OCI-LY7 (cell line): ENCODE results near the gene OR10A3. TPM values are rescaled to one million over a fixed set of nuclear protein-coding genes. Genes with fewer than 3 reads are reported as not detected.
A peak's percentile ranks its signal among the peaks of the same experiment; 100 is the strongest.

ENCODE experiments used
- BruUV-seq: library from RNA; stranded (reverse); fragments of 400-500 nt; replicated peaks from 2 replicates; lab custom pipeline; 2021; lab: Mats Ljungman, UMichigan
- CTCF ChIA-PET: fragments of 300-600 bp; sonication (Branson Sonifier 250); formaldehyde crosslinking; loops from one replicate; lab custom pipeline; 2022; ENCODE audit warnings: antibody characterized with exemption; ENCODE audit not compliant: unreplicated experiment; lab: Charles Lee
- POLR2A ChIA-PET: fragments of 300-600 bp; sonication (Branson Sonifier 250); formaldehyde crosslinking; loops from one replicate; lab custom pipeline; 2022; ENCODE audit warnings: antibody characterized with exemption; lab: Charles Lee
- DNase-seq: peaks from one replicate; pipeline ENCODE4 v3.0.0-alpha.2; 2015; ENCODE audit warnings: low spot score
- H2AFZ ChIP-seq: fragments of 200-600 bp; sonication (generic), shearing (Covaris generic); 2 replicates; pipeline ENCODE4 v1.6.1; 2014; ENCODE audit warnings: mild to moderate bottlenecking, antibody characterized with exemption, low read length, moderate library complexity
- H3K27ac ChIP-seq: fragments of 200-600 bp; sonication (generic); 2 replicates; pipeline ENCODE4 v1.5.1; 2014; ENCODE audit warnings: mixed run types, low read depth, mild to moderate bottlenecking, moderate library complexity, low read length, inconsistent platforms; ENCODE audit not compliant: poor library complexity, severe bottlenecking
- H3K36me3 ChIP-seq: fragments of 200-600 bp; sonication (generic); 2 replicates; pipeline ENCODE4 v1.6.1; 2014; ENCODE audit warnings: mild to moderate bottlenecking, antibody characterized with exemption, low read length, moderate library complexity, mixed read lengths; ENCODE audit not compliant: insufficient read depth
- H3K4me1 ChIP-seq: fragments of 200-600 bp; sonication (generic); 2 replicates; pipeline ENCODE4 v1.5.1; 2014; ENCODE audit warnings: mild to moderate bottlenecking, low read length; ENCODE audit not compliant: insufficient read depth, poor library complexity, severe bottlenecking
- H3K4me2 ChIP-seq: fragments of 200-600 bp; sonication (generic); 2 replicates; pipeline ENCODE4 v1.6.1; 2014; ENCODE audit warnings: mild to moderate bottlenecking, low read length
- H3K4me3 ChIP-seq: fragments of 200-600 bp; sonication (generic); 2 replicates; pipeline ENCODE4 v1.5.1; 2014; ENCODE audit warnings: mild to moderate bottlenecking, low read depth, low read length; ENCODE audit not compliant: poor library complexity, severe bottlenecking
- H3K79me2 ChIP-seq: fragments of 200-600 bp; sonication (generic); 2 replicates; pipeline ENCODE4 v1.6.1; 2016; ENCODE audit warnings: low read depth, mild to moderate bottlenecking, low read length, moderate library complexity, mixed read lengths; ENCODE audit not compliant: insufficient read depth
- H3K9me2 ChIP-seq: fragments of 200-600 bp; sonication (generic); 2 replicates; pipeline ENCODE4 v1.6.1; 2016; ENCODE audit warnings: mild to moderate bottlenecking, low read length, mixed read lengths; ENCODE audit not compliant: insufficient read depth
- H3K9me3 ChIP-seq: fragments of 200-600 bp; sonication (generic); 2 replicates; pipeline ENCODE4 v1.6.1; 2014; ENCODE audit warnings: mild to moderate bottlenecking, mixed run types, low read length, mixed read lengths
- H4K20me1 ChIP-seq: fragments of 200-600 bp; sonication (generic); 2 replicates; pipeline ENCODE4 v1.6.1; 2014; ENCODE audit warnings: mild to moderate bottlenecking, antibody characterized with exemption, low read length, moderate library complexity, mixed read lengths; ENCODE audit not compliant: insufficient read depth
- CTCF ChIP-seq: fragments of 200-600 bp; sonication (generic); conservative IDR thresholded peaks from 2 replicates; pipeline ENCODE4 v1.5.1; 2014; ENCODE audit warnings: mild to moderate bottlenecking, antibody characterized with exemption, low read length, moderate library complexity, mixed read lengths
- EZH2phosphoT487 ChIP-seq: fragments of 200-600 bp; sonication (generic); IDR thresholded peaks from 2 replicates; pipeline ENCODE4 v1.6.1; 2018; ENCODE audit warnings: low read depth, borderline replicate concordance, mild to moderate bottlenecking, mixed run types, antibody characterized with exemption, low read length, moderate library complexity, mixed read lengths
- intact Hi-C: fragments of 100-400 bp; cut with micrococcal nuclease; formaldehyde crosslinking; loops from one replicate; pipeline ENCODE4 v1.10.0; 2022; ENCODE audit not compliant: unreplicated experiment
- total RNA-seq, 2 experiments: library from RNA; depleted of rRNA in 1 of 2; stranded (reverse); fragments of >200 nt in 1 of 2; shearing (Covaris generic) in 1 of 2; gene quantifications; 2 replicates each; pipeline ENCODE4 v1.2.3, GENCODE V29; 2014 to 2022

OR10A3 gene
- total RNA-seq, 2 experiments from 2014 or later: not detected

GRCh38 chr11:7905549-7905948 is 36.0 kb downstream of the OR10A3 start:
- no TSS peak for BruUV-seq
- no peak overlapping the region for H3K4me2 ChIP-seq
- no peak overlapping the region for H2AFZ ChIP-seq
- CTCF ChIA-PET: no interaction called here
- H3K79me2 ChIP-seq: no peaks in the 10 kb centered on the region
- intact Hi-C loops: no loop called here
- no peak overlapping the region for H3K27ac ChIP-seq
- no peaks in the 10 kb centered on the region for H4K20me1 ChIP-seq
- TF ChIP-seq EZH2phosphoT487 (no peak), CTCF (no peak)
- H3K36me3 ChIP-seq: no peaks in the 10 kb centered on the region
- no peaks in the 10 kb centered on the region for H3K9me2 ChIP-seq
- H3K4me1 ChIP-seq: no peaks in the 10 kb centered on the region
- POLR2A ChIA-PET: interaction anchor here (0.9 kb wide), 1 partner anchor 48 kb away, joined by 3 read pairs; no protein-coding TSS in a partner anchor
- DNase-seq: no peak
- H3K4me3 ChIP-seq: no peak overlapping the region
- no peaks in the 10 kb centered on the region for H3K9me3 ChIP-seq

- Histone ChIP-seq H3K36me3 (no peaks in the 10 kb centered on the region), H3K4me1 (no peaks in the 10 kb centered on the region), H2AFZ (no peak overlapping the region), H3K9me3 (no peaks in the 10 kb centered on the region), H3K27ac (no peak overlapping the region), H3K4me2 (no peak overlapping the region), H3K79me2 (no peaks in the 10 kb centered on the region), H3K9me2 (no peaks in the 10 kb centered on the region), H4K20me1 (no peaks in the 10 kb centered on the region), H3K4me3 (no peak overlapping the region)
- DNase-seq: no peak
- ChIA-PET CTCF (no interaction called here), POLR2A (interaction anchor here (0.9 kb wide), 1 partner anchor 48 kb away, joined by 3 read pairs; no protein-coding TSS in a partner anchor)
- BruUV-seq: no TSS peak
- TF ChIP-seq EZH2phosphoT487: no peak
- TF ChIP-seq CTCF: 0 out of 2 replicates have a peak, but pooled peaks have one; percentile 13
- intact Hi-C loops: no loop called here
Measured at GRCh38 chr11:7904917-7905316, 36.6 kb downstream of the OR10A3 start.

DNA sequence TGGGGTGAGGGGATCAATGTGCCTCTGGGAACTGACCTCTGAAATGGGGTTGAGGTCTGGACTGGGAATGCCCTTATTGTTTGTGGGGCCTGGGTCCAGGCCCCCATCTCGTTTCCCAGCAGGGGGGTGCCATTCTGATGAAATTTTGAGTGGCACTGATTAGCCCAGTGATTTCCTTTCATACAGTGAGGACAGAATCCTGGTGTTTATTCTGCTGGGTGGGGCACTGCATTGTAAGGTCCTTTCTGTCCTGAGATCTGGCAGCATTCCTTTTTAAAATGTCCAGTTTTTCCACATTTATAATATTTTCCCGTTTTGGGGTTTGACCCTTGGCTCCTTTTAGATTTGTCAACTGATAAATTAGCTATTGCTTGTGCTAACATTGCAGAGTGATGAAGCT is 37.6 kb downstream of the OR10A3 start:
- TF ChIP-seq CTCF: no peak
- TF ChIP-seq EZH2phosphoT487: no peak
- intact Hi-C loops: no loop called here
- Histone ChIP-seq H3K36me3 (no peaks in the 10 kb centered on the region), H3K9me3 (no peaks in the 10 kb centered on the region), H3K4me2 (no peak overlapping the region), H2AFZ (no peak overlapping the region), H3K79me2 (no peaks in the 10 kb centered on the region), H3K4me3 (no peak overlapping the region), H4K20me1 (no peaks in the 10 kb centered on the region), H3K27ac (no peak overlapping the region), H3K9me2 (no peaks in the 10 kb centered on the region), H3K4me1 (no peaks in the 10 kb centered on the region)
- ChIA-PET CTCF (no interaction called here), POLR2A (no interaction called here)
- BruUV-seq: no TSS peak
- DNase-seq: no peak
